Stimulated activated CD4-positive, alpha-beta T cell treated with anti-CD3 and anti-CD28 coated beads, Interleukin-1b, Interleukin-23, amount 100 ng/mL, for 48 hours (primary cell): Measurements from ENCODE around the gene GNAQ.
"Not testable (repeated sequence)": the region's sequence is repeated elsewhere in the genome, so short reads cannot be mapped to it uniquely, and the experiment has no call there.

Experiments used
- DNase-seq: peaks from one replicate; pipeline ENCODE4 v3.0.0-alpha.2; 2020

GNAQ gene

DNA sequence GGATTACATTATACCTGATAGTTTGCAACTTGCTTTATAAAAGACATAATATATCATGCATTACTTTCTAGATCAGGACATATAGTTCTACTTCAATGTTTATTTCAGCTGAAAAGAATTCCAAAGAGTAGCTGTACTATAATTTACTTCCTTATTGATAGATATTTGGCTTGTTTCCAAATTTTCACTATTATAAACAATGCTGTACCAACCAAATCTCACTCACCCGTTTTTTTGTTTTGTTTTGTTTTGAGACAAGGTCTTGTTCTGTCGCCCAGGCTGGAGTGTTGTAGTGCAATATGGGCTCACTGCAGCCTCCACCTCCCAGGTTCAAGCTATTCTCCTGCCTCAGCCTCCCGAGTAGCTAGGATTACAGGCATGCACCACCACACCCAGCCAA, 132.7 kb downstream of the GNAQ start:
- DNase-seq: no peak

DNA sequence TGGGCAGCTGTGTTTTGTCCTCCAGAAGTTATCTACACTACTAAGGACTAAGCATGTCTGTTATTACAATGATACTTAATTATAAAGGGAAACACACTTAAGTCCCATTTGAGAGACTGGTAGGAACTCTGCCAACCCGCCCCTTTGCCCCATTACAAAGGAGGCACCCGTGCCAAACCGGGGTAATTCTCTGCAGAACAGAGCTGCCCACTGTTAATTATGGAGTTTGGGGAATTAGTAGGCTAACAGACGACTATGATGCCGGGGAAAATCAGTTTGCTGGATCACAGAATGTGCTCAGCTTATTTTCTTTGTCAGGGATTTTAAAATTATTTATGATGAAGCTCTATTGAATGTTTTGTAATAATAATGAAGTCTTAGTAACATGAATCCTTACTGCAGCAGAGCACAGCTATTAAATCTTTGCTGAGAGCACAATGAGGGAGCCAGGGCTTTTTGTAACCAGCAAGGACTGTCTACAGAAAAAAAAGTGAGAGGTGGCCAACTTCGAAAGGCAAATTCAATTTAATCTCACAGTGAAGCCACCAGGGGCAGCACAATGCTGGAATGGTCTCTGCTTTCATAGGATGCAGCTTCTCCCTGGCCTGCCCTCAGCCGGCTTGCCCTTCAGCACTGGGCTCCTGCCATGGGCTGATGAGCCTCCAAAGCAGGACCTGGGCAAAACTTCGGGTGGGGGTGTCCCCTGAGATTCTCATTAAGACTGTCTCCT, 134.5 kb downstream of the GNAQ start:
- DNase-seq: no peak

DNA sequence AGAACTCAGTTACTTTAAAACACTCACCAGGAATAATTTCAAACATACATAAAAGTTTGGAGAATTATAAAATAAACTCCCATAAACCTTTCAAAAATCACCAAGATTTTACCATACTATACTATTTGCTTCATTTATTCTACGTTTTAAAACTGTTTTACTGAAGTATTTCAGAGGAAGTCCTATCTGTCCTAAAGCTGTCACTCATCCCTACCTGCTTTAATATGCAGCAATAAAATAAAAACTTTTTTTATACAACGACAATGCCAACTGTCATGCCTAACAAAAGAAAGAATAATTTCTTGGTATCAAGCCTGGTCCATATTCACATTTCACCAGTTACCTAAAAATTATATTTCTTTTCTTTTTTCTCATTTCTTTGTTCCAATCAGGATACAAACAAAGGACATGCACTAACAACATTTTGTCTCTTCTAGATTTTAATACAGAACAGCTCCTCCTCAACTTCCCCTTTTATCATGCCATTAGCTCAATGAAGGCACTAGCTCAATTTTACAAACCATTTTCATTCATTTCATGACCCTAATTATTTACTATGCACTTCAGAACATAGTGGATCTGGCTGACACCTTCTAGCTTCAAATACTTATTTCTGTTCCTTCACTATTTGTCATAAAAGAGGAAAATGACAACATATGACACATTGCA, 135.2 kb downstream of the GNAQ start:
- DNase-seq: no peak

DNA sequence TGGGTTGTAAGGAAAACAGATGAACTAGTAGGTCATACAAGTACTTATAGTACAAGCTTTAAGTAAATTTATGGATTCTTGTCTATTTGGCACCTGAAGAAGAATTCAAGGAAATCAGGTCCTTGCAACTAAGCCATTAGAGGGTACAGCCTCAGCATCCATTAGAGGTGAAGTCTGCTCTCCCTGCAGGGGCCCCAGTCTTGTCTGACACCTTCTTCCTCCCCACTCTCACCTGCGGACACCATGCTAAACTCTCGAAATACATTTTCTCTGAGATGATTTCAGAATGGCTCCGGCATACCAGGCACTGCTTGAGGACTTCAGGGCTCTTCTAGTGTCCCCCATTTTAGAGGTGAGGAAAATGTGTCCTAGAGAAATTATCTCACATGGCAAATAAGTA, 137.9 kb downstream of the GNAQ start:
- DNase-seq: no peak

DNA sequence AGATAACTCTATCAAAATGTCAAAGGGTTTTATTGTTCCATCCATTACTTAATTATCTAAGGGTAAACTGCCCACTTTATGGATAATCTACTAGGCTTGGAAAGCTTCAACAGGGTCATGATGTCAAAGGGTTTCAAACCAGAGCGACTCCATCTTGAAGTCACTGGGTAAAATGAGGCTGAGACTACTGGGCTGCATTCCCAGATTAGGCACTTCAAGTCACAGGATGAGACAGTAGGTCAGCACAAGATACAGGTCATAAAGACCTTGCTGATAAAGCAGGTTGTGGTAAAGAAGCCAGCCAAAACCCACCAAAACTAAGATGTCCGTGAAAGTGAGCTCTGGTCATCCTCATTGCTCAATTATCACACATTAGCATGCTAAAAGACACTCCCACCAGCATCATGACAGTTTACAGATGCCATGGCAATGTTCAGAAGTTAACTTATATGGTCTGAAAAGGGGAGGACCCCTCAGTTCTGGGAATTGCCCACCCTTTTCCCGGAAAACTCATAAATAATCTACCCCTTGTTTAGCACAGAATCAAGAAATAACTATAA, 138.6 kb downstream of the GNAQ start:
- no peak for DNase-seq

DNA sequence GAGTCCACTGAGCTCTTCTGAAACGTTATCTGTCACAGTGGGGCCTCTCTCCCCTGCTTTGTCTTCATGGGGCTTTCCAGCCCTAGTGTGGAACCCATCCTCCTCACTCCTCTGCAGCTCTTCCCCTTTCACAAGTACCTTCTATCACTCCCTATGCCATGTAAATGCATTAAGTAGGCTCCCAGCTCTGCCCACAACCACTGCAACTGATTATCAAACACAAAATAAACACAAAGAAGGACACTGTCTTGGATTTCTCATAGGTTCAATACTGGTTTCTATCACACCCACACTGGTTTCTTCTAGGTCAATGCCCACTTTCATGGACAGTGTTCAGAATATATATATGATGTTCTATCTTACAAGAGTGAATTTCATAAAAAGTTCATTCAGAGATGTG, 139.4 kb downstream of the GNAQ start:
- no peak for DNase-seq

DNA sequence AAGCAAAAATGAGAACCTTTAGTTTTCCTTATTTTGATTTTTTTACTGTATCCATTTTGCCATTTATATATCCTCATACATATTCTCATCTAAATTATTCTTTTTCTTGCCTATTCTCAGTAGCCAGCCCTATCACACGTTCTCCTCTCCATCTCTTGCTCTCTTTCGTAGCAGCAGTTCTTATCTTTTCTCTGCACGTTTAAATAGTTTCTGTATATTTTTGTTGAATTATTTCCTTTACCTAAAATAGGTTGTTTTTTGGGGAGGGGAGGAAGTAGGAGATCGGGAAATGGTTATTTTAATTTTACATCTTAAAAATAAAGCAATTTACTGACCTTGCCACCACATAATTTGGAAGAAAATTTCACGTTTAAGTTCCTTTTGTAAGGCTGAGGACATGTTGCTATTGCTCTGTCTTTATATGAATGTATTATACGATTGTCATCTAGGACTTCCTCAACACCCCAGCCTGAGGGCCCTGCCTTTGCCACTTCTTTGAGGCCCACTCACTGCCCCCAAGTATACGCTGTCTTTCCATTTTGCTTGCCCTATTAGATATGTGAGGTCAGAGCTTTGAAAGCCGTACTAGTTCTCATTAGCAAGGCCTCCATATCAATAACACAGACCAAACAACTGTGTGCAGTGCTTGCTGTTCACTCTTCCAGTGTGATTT, 140.3 kb downstream of the GNAQ start:
- DNase-seq: no peak

DNA sequence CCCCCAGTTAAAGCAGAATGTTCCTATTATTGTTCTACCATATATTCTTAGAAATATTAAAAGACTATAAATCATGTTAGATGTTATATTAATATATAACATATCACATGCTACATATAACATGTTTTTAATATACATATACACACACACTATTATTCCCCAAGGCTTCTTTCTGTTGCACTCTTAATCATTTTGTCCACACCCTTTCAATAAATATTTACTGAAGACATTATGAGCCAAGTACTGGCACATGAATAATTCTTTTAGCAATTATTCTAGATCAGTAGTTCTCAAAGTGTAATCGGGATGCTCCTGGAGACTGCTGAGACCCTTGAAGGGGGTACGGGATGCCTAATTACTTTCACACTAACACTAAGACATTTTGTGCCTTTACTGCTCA, 143.9 kb downstream of the GNAQ start:
- DNase-seq: no peak

DNA sequence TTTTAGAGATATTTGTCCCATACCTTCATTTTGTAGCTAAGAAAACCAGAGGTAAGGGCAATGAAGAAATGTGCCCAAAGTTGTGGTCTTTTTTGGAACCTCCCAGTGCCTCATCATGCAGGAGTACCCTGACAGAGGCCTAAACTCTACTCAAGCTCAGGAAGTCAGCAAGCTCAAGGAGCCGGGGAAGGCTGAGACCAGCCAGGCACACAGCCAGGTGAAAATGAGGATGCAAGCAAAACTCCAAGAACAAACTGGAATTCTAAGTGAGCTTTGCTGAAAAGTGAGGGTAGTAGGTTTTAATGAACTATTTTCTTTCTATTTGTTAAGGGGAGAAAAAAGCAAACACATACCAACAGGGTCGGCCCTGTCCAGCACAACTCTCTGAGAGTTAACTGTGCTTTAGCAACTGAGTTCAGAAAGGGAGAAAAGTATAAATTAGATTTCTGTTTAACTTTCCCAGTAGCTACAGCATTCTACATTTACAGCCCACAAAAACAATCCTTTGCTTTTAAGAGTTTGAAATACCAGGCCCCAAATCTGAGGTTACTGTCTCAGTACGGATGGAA, 146.4 kb downstream of the GNAQ start:
- DNase-seq: no peak

DNA sequence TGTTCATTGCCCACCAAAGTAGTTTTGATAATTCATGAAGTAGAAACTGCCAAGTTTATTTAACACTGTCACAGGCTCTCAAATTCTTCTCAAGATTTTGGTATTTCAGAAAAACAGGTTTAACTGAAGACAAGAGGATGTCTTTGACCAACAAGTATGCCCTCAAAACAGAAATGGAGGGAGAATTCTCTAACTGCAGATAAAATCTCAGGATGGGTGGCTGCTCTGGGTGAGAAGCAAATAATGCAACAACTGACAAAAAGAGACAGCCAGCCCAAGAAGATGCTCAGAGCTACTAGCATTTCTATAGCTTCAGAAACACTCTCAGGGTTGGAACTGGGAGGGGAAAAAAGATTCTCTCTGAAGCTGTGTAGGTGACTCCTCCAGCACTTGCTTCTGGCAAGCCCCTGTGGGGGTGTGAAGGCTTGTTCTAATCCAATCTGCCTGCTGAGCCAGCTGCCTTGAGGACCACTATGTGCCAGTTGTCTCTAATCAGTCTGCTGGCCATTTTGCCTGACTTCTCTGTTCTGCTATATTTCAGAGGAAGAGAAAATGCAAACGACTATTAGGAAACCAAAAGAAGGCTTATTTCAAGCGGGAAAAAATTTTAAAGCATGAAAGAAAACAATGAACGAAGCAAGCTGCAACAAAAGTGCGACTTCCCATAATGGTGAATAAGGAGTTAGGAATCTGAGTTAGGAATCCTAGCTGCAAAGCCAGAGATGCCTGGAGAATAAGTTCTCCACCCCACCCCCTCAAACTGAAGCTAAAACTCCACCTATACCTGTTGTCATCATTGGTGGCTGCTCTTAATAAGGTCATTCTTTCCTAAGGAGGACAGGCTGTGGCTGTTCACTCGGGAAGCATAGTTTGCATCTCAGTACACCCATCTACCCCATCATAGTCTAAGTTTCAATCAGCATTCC, 147.5 kb downstream of the GNAQ start:
- DNase-seq: no peak

DNA sequence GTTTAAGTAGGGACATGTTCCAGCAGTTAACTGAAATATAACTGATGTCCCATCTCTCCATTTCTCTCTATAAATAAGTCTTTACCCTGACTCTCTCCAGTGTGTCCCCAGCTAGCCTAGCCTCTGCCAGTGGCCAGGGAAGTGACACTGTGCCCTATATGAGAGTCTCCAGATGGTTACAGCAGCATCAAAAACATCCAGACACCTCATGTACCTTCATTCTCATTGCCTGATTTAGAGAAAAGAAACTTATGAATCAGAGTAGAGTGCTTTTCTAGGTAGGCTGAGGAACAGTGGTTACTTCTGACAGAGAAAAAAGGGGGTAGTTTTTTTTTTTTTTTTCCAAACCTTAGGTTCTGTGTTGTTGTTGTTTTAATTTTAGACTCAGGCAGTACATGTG, 148.5 kb downstream of the GNAQ start:
- DNase-seq: no peak

DNA sequence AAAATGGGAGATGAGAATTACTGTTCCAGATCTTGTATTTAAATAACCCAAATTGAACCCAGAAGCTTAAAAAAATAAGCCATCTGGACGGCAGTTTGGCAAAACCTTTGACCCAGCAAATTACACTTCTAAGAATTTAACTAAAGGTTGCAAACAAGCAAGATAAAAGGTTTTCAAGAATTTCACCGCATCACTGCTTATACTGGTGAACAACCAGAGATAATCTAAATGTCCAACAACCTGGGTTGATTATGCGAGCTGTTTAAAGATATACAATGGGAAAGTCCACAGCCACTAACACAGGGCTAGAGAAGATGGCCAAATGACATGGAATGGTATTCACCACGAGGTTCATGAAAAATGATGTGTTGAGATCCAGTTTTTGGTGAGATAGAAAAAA, 149.3 kb downstream of the GNAQ start:
- no peak for DNase-seq

DNA sequence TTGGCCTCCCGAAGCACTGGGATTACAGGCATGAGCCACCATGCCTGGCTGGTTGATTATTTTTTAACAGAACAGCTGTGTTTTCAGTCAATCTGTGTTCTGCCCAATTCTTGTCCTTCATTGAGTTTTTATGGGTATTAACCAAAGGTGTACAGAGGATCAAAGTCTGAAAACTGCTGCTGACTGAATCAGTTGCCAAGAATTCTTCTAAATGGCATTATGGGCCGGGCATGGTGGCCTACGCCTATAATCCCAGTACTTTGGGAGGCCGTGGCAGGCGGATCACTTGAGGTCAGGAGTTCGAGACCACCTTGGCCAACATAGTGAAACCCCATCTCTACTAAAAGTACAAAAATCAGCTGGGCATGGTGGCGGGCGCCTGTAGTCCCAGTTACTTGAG, 150.0 kb downstream of the GNAQ start:
- DNase-seq: not testable (repeated sequence)

DNA sequence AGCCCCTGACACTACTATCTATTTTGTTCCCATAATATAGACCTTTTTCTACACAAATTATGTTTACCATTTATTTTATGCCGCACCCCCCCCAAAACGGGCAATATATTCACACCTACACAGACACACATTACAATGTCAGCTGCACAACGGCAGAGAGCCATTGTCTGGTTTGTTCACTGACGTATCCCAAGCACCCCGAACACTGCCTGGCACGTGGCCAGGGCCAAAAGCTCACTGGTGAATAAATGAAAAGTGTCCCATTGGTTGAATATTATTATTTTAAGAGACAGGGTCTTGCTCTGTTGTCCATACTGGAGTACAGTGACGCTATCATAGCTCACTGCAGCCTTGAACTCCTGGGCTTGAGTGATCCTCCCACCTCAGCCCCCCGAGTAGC, 150.5 kb downstream of the GNAQ start:
- no peak for DNase-seq

DNA sequence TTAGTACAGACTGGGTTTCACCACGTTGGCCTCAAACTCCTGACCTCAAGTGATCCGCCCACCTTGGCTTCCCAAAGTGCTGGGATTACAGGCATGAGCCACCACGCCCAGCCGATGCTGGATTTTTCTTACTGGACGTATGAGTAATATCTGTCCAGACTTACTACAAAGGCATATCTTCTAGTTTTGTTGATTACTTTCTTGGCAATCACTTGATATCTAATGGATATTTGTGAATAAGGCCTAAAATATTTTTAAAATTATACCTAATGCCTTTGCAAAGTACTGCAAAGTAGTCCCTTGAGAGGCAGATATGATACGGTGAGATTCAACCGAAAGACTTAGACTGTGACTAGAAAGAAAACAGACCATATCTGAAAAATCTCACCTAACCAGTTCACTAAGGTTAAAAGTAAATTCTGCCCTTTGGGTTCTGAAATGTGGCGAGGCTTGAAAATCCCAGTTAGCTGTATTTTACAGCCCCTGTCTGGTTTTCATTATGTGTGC, 152.1 kb downstream of the GNAQ start:
- no peak for DNase-seq

DNA sequence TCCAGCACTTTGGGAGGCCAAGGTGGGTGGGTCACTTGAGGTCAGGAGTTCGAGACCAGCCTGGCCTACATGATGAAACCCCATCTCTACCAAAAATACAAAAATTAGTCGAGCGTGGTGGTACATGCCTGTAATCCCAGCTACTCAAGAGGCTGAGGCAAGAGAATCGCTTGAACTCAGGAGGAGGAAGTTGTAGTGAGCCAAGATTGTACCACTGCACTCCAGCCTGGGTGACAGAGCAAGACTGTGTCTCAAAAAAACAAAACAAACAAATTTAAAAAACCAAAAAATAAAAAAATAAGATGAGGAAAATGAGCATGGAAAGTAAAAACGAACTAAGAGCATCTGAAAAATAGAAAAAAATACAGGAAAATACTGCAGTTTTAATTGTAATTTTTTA, 152.8 kb downstream of the GNAQ start:
- not testable (repeated sequence) for DNase-seq

DNA sequence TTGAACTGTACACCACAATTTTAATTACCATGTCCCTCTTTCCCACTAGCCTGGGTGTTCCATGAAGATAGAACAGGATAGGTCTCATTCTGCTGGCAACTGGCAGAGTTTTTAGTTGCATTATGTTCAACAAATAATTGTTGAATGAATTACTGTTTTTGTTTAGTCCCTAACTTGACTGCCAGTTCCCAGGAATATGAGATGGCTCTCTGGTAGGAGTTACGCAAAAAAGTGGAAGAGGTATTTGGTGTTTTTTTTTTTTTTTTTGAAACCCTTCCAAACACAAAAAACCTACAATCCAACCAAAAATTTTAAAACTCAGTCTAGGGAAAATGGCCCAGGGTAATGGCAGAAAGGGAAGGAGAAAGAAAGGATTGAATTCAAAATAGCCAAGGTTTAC, 153.6 kb downstream of the GNAQ start:
- DNase-seq: no peak

DNA sequence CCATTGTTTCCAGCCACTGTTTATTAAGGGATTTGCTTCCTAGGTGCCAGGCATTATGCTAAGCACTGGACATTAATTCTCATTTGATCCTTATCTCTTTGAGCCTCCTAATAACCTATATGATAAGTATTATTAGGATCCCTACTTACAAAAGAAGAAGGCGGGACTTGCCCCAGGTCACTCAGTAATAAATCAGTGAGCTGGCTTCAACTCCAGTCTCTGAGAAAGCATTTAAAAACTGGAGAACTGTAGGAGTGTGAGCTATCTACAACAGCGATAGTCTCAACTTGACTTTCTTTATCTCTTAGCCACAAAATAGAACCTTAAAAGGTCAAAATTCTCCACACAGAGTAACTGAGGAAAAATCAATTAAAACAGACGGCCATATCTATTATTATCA, 155.0 kb downstream of the GNAQ start:
- no peak for DNase-seq

DNA sequence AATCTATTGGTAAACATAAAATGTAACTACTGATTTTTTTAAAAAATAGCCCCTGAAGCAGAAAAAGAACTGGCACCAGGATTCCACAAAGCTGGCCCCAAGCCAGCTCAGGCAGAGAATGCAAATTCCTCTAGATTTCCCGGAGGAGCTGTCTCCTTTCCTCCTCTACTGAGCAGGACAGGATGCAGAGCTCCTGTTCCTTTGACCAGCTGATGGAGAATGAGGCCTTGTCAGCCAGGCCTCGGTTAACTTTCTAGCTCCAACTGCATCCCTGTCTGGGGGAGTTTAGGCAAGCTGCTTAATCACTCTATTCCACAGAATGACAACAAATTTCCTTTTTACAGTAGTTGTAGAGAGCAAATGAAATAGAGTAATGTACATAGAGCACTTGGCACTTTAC, 155.5 kb downstream of the GNAQ start:
- no peak for DNase-seq

DNA sequence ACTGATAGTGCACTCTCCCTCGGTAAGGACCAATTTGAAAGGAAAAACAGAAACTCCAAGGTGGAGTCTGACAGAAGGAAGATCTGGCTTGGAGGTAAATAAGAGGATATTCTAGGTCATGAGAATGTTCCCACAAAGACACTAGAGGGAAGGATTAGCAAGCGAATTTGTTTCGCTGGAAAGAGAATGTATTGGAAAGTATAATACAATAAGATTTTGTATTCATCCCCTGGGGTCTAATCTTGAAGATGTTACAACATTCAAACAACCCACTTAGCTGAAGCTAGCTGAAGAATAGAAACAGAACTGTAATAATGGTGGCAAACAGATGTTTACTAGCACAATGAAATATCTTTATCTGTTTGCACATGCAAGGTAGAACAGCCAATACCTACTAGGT, 158.7 kb downstream of the GNAQ start:
- no peak for DNase-seq

DNA sequence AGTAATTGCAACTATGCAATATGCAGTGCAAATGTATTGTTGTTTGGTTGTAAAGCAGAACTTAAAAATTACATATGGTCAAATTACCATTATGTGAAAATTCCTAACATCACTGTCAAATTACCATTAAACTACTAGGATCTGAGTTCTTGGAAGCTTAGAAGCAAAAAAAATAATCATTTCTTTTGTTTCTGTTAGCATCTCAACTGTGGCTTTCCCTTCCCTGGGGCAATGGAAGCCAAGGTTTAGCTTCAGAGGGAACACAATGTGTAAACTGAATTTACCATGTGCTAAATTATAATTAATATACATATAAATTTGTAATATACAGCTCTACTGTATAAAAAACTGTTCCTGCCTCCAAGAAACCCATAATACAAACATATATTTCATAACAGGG, 159.4 kb downstream of the GNAQ start:
- DNase-seq: no peak

DNA sequence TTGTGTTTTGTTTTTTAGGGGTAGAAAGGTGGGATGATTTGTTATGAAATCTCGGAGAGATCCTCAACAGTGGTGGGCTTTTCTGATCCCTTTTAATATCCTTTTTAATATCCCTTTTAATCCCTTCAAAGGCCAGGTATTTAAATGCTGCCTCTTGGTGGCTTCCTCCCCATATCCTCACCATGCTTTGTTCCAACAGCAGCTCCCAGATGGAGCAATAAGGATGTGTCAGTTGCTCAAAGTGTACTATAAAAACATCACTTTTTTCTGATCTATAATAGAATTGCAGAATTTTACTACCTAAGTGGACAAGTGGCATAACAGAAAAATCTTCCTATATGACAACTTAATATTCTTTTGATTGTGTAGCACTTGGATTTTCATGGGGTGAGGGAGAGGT, 160.1 kb downstream of the GNAQ start:
- no peak for DNase-seq
